WERI-Rb-1 (cell line): ENCODE measurements around the gene YPEL5.

ENCODE experiments used
- DNase-seq: peaks from one replicate; pipeline ENCODE4 v3.0.0-alpha.2; 2020
- H3K27ac ChIP-seq: fragments of 250-450 bp; sonication (Bioruptor Pico); 2 replicates; pipeline ENCODE4 v1.5.1; 2020; ENCODE audit warnings: mild to moderate bottlenecking, moderate library complexity
- H3K27me3 ChIP-seq: fragments of 250-450 bp; sonication (Bioruptor Pico); 2 replicates; pipeline ENCODE4 v1.5.1; 2021; ENCODE audit warnings: mild to moderate bottlenecking, low read depth, moderate library complexity; ENCODE audit not compliant: insufficient read depth, severe bottlenecking
- H3K36me3 ChIP-seq: fragments of 250-450 bp; sonication (Bioruptor Pico); 2 replicates; pipeline ENCODE4 v1.5.1; 2020; ENCODE audit warnings: mild to moderate bottlenecking, moderate library complexity
- H3K4me3 ChIP-seq: 2 replicates; pipeline ENCODE4 v1.5.1; 2011; ENCODE audit warnings: low read depth, mild to moderate bottlenecking, control low read depth, low read length
- H3K9me3 ChIP-seq: fragments of 250-450 bp; sonication (Bioruptor Pico); 2 replicates; pipeline ENCODE4 v1.5.1; 2021; ENCODE audit warnings: mild to moderate bottlenecking, moderate library complexity; ENCODE audit not compliant: severe bottlenecking
- CTCF ChIP-seq: IDR thresholded peaks from 2 replicates; pipeline ENCODE4 v1.5.1; 2011; ENCODE audit warnings: low read depth, mild to moderate bottlenecking, control low read depth, inconsistent platforms, low read length

The YPEL5 gene

DNA sequence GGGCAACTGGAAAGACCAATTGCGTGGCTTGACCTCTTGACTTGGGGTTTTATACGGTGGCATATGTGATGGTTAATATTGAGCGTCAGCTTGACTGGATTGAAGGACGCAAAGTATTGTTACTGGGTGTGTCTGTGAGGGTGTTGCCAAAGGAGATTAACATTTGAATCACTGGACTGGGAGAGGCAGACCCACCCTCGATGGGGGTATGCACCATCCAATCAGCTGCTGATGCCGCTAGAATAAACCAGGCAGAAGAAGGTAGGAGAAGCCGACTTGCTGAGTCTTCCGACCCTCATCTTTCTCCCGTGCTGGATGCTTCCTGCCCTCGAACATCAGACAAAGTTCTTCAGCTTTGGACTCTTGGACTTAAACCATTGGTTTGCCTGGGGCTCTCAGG, 34.2 kb upstream of the YPEL5 start:
- H3K27me3 ChIP-seq: no peaks in the 10 kb centered on the region
- no peak overlapping the region for H3K4me3 ChIP-seq
- DNase-seq: no peak
- H3K9me3 ChIP-seq: no peaks in the 10 kb centered on the region
- no peak for TF ChIP-seq CTCF
- no peaks in the 10 kb centered on the region for H3K36me3 ChIP-seq
- no peak overlapping the region for H3K27ac ChIP-seq

DNA sequence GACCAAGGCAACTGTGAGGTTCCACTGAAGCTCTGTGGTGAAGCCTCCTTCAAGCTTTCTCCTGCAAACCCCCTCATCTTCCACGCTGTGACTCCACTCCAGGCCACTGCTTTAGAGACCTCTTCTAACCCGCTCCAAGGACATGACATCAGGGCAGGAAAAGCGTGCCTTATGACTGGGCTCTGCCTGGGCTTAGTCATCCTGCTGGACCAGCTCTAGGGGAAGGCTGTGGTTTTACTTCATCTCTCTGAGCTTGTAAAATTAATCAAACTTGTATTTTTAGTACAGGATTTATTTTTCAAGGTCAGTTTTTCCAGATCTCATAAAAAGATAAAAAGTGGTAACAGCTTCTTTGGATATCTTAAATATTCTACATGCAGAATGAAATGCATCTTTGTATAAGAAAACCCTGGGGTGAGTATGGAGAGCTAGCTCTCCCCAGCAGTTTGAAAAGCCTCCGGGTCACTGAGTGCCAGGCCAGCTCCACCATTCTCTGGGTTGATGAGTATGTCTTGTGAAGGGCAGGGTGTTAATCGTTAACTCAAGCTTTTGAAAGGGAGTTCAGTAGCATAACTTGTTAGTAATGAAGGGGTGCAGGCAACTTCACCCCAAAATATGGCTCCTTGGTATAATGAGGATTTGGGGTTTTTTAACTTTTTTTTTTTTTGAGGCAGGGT, 33.1 kb upstream of the YPEL5 start:
- no peak overlapping the region for H3K4me3 ChIP-seq
- no peaks in the 10 kb centered on the region for H3K9me3 ChIP-seq
- DNase-seq: no peak
- H3K27me3 ChIP-seq: no peaks in the 10 kb centered on the region
- H3K36me3 ChIP-seq: no peaks in the 10 kb centered on the region
- H3K27ac ChIP-seq: no peak overlapping the region
- TF ChIP-seq CTCF: no peak

GRCh38 chr2:30115141-30115980, 31.4 kb upstream of the YPEL5 start:
- peak; percentile 96 for TF ChIP-seq CTCF
- Histone ChIP-seq H3K27ac (no peak overlapping the region), H3K27me3 (no peaks in the 10 kb centered on the region)

GRCh38 chr2:30115981-30116285, 30.9 kb upstream of the YPEL5 start:
- Histone ChIP-seq H3K4me3 (no peak overlapping the region), H3K36me3 (no peaks in the 10 kb centered on the region), H3K27ac (no peak overlapping the region), H3K9me3 (no peaks in the 10 kb centered on the region), H3K27me3 (no peaks in the 10 kb centered on the region)
- no peak for TF ChIP-seq CTCF
- no peak for DNase-seq

More at GRCh38 chr2:30115141-30115980, 31.4 kb upstream of the YPEL5 start:
- Histone ChIP-seq H3K9me3 (no peaks in the 10 kb centered on the region), H3K36me3 (no peaks in the 10 kb centered on the region), H3K4me3 (no peak overlapping the region)
- DNase-seq: peak; percentile 91

DNA sequence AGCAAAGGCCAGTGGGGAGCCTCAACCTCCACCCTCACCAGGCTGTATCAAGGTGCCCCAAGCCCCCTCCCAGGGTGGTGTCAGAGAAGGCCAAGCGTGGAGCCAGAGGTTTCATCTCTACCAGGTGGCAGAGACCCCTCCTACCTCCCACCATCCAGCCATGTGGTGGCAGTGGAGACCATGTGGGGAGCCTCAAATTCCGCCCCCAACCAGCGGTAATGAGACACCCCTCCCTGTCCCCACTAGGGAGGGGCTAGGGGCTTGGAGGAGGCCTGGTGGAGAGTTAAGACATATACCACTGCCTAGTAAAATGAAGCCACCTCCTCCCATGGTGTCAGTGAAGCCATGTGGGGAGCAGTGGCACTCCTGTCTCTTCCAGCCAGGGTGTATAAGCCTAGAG, 24.4 kb upstream of the YPEL5 start:
- DNase-seq: no peak
- no peaks in the 10 kb centered on the region for H3K36me3 ChIP-seq
- H3K4me3 ChIP-seq: no peak overlapping the region
- H3K27me3 ChIP-seq: no peaks in the 10 kb centered on the region
- no peak overlapping the region for H3K27ac ChIP-seq
- H3K9me3 ChIP-seq: peaks cover 3% of the 10 kb centered on the region
- no peak for TF ChIP-seq CTCF
